ENCODE results near the gene SH2D4B. TPM values are rescaled to one million over a fixed set of nuclear protein-coding genes. Genes with fewer than 3 reads are reported as not detected.

Gene SH2D4B
- total RNA-seq, 1 experiment from 2014 or later: not detected

GRCh38 chr10:80528185-80528700 is 9.5 kb upstream of the SH2D4B start:
- Histone ChIP-seq H3K4me2 (ENCODE audit: low read length) (no peak overlapping the region), H3K27me3 (ENCODE audit: low read length) (no peaks in the 10 kb centered on the region), H3K27ac (ENCODE audit: low read length) (no peak overlapping the region), H3K9me3 (ENCODE audit: low read length) (no peaks in the 10 kb centered on the region), H3K9me2 (replicated peaks; ENCODE audit: low read length) (no peaks in the 10 kb centered on the region), H4K20me1 (ENCODE audit: low read length) (no peaks in the 10 kb centered on the region), H3K79me2 (ENCODE audit: low read length) (no peaks in the 10 kb centered on the region), H3F3A (ENCODE audit: low read length, unreplicated experiment) (no peaks in the 10 kb centered on the region), H2AFZ (ENCODE audit: low read length) (no peak overlapping the region), H3K4me3 (ENCODE audit: low read length) (no peak overlapping the region), H3K9ac (ENCODE audit: low read length) (no peak overlapping the region), H3K36me3 (ENCODE audit: low read depth, low read length) (no peaks in the 10 kb centered on the region), H3K4me1 (ENCODE audit: insufficient read depth, low read length) (no peaks in the 10 kb centered on the region)
- ChIA-PET POLR2A (ENCODE audit: unreplicated experiment) (no interaction called here), CTCF (no interaction called here)
- DNase-seq (no peak), ATAC-seq (no peak)
- TF ChIP-seq CTCF (conservative IDR thresholded peaks at IDR 0.05; ENCODE audit: low read depth, low read length): no peak
- no peak for TF ChIP-seq EZH2 (IDR thresholded peaks at IDR 0.05; ENCODE audit: low read length, unreplicated experiment)
- no peak for TF ChIP-seq EZH2phosphoT487 (IDR thresholded peaks at IDR 0.05; ENCODE audit: borderline replicate concordance, low read length)
- no TSS peak for BruUV-seq (replicated peaks)
- intact Hi-C loops (cut with micrococcal nuclease): no loop called here

GRCh38 chr10:80528901-80529300 is 8.8 kb upstream of the SH2D4B start:
- Histone ChIP-seq H3K4me1 (ENCODE audit: insufficient read depth, low read length) (no peaks in the 10 kb centered on the region), H3F3A (ENCODE audit: low read length, unreplicated experiment) (no peaks in the 10 kb centered on the region), H3K27ac (ENCODE audit: low read length) (no peak overlapping the region), H3K9me2 (replicated peaks; ENCODE audit: low read length) (no peaks in the 10 kb centered on the region), H3K79me2 (ENCODE audit: low read length) (no peaks in the 10 kb centered on the region), H2AFZ (ENCODE audit: low read length) (no peak overlapping the region), H3K36me3 (ENCODE audit: low read depth, low read length) (no peaks in the 10 kb centered on the region), H3K9ac (ENCODE audit: low read length) (no peak overlapping the region), H3K4me3 (ENCODE audit: low read length) (no peak overlapping the region), H3K27me3 (ENCODE audit: low read length) (no peaks in the 10 kb centered on the region), H3K9me3 (ENCODE audit: low read length) (no peaks in the 10 kb centered on the region), H4K20me1 (ENCODE audit: low read length) (no peaks in the 10 kb centered on the region), H3K4me2 (ENCODE audit: low read length) (no peak overlapping the region)
- no peak for DNase-seq
- intact Hi-C loops (cut with micrococcal nuclease): no loop called here
- ATAC-seq: no peak
- ChIA-PET CTCF (no interaction called here), POLR2A (ENCODE audit: unreplicated experiment) (no interaction called here)
- BruUV-seq (replicated peaks): no TSS peak
- TF ChIP-seq EZH2phosphoT487 (IDR thresholded peaks at IDR 0.05; ENCODE audit: borderline replicate concordance, low read length) (no peak), EZH2 (IDR thresholded peaks at IDR 0.05; ENCODE audit: low read length, unreplicated experiment) (no peak), CTCF (conservative IDR thresholded peaks at IDR 0.05; ENCODE audit: low read depth, low read length) (no peak)

GRCh38 chr10:80529604-80530003 is 8.1 kb upstream of the SH2D4B start:
- Histone ChIP-seq H3K9me2 (replicated peaks; ENCODE audit: low read length) (no peaks in the 10 kb centered on the region), H3K27me3 (ENCODE audit: low read length) (no peaks in the 10 kb centered on the region), H3K27ac (ENCODE audit: low read length) (no peak overlapping the region), H3K4me1 (ENCODE audit: insufficient read depth, low read length) (no peaks in the 10 kb centered on the region), H3F3A (ENCODE audit: low read length, unreplicated experiment) (no peaks in the 10 kb centered on the region), H3K36me3 (ENCODE audit: low read depth, low read length) (no peaks in the 10 kb centered on the region), H3K79me2 (ENCODE audit: low read length) (no peaks in the 10 kb centered on the region), H2AFZ (ENCODE audit: low read length) (no peak overlapping the region), H3K9ac (ENCODE audit: low read length) (no peak overlapping the region), H3K9me3 (ENCODE audit: low read length) (no peaks in the 10 kb centered on the region), H3K4me3 (ENCODE audit: low read length) (no peak overlapping the region), H4K20me1 (ENCODE audit: low read length) (no peaks in the 10 kb centered on the region), H3K4me2 (ENCODE audit: low read length) (no peak overlapping the region)
- no peak for DNase-seq
- TF ChIP-seq EZH2phosphoT487 (IDR thresholded peaks at IDR 0.05; ENCODE audit: borderline replicate concordance, low read length): no peak
- TF ChIP-seq EZH2 (IDR thresholded peaks at IDR 0.05; ENCODE audit: low read length, unreplicated experiment): no peak
- no TSS peak for BruUV-seq (replicated peaks)
- intact Hi-C loops (cut with micrococcal nuclease): no loop called here
- ChIA-PET POLR2A (ENCODE audit: unreplicated experiment) (no interaction called here), CTCF (no interaction called here)
- no peak for ATAC-seq

All from PC-3 (cell line).